GM12878 (cell line): Measurements from ENCODE around the gene CAMTA2. TPM values are rescaled to one million over a fixed set of nuclear protein-coding genes. Genes with fewer than 3 reads are reported as not detected.

Experiments used
- ATF7 ChIP-seq: fragments of 450-650 bp; IDR thresholded peaks from 2 replicates; pipeline ENCODE4 v1.6.1; 2016; ENCODE audit warnings: low read depth, mild to moderate bottlenecking
- BACH1 ChIP-seq: fragments of 450-650 bp; IDR thresholded peaks from 2 replicates; pipeline ENCODE4 v1.6.1; 2017; ENCODE audit warnings: mild to moderate bottlenecking, borderline replicate concordance
- BCL11A ChIP-seq: IDR thresholded peaks from 2 replicates; pipeline ENCODE4 v1.6.1; 2011; ENCODE audit warnings: low read depth, low read length
- CEBPB ChIP-seq, 2 experiments: fragments of 150-350 bp in 1 of 2; IDR thresholded peaks; 2 replicates each; pipeline ENCODE4 v1.6.1; 2012 to 2014; ENCODE audit warnings: low read depth in 2 of 2, low read length in 2 of 2, borderline replicate concordance in 1 of 2, inconsistent platforms in 1 of 2
- GATAD2B ChIP-seq: fragments of 450-650 bp; conservative IDR thresholded peaks from 2 replicates; pipeline ENCODE4 v1.6.1; 2017; ENCODE audit warnings: low read depth, mild to moderate bottlenecking, moderate library complexity
- IKZF1 ChIP-seq: fragments of 450-650 bp; conservative IDR thresholded peaks from 2 replicates; pipeline ENCODE4 v1.6.1; 2017; ENCODE audit warnings: antibody characterized with exemption, mild to moderate bottlenecking
- JUND ChIP-seq: IDR thresholded peaks from 2 replicates; pipeline ENCODE4 v1.6.1; 2012; ENCODE audit warnings: low read depth, mild to moderate bottlenecking, low read length, improper control_type of control experiment, moderate library complexity
- KAT2A ChIP-seq: conservative IDR thresholded peaks from 2 replicates; pipeline ENCODE4 v1.6.1; 2011; ENCODE audit warnings: low read depth, low read length; ENCODE audit not compliant: control insufficient read depth
- NFXL1 ChIP-seq: fragments of 450-650 bp; IDR thresholded peaks from 2 replicates; pipeline ENCODE4 v1.6.1; 2017; ENCODE audit warnings: antibody characterized with exemption, mild to moderate bottlenecking, borderline replicate concordance
- PAX5 ChIP-seq: IDR thresholded peaks from 2 replicates; pipeline ENCODE4 v1.6.1; 2011; ENCODE audit warnings: low read depth, low read length, borderline replicate concordance
- RCOR1 ChIP-seq: conservative IDR thresholded peaks from 2 replicates; pipeline ENCODE4 v1.6.1; 2012; ENCODE audit warnings: low read depth, low read length, improper control_type of control experiment
- RELA ChIP-seq: fragments of 450-650 bp; IDR thresholded peaks from 2 replicates; pipeline ENCODE4 v1.8.0; 2014; ENCODE audit warnings: borderline replicate concordance; ENCODE audit not compliant: partially characterized antibody
- SIN3A ChIP-seq: IDR thresholded peaks from 2 replicates; pipeline ENCODE4 v1.6.1; 2012; ENCODE audit warnings: low read depth, low read length, improper control_type of control experiment
- SRF ChIP-seq, 2 experiments: IDR thresholded peaks; 2 replicates each; pipeline ENCODE4 v1.6.1; 2011; ENCODE audit warnings: low read depth in 2 of 2, low read length in 2 of 2, mild to moderate bottlenecking in 1 of 2, moderate library complexity in 1 of 2
- SUZ12 ChIP-seq: fragments of 200-600 bp; sonication (generic); IDR thresholded peaks from one replicate; pipeline ENCODE4 v1.6.1; 2018; ENCODE audit warnings: antibody characterized with exemption, mild to moderate bottlenecking; ENCODE audit not compliant: unreplicated experiment
- WRNIP1 ChIP-seq: IDR thresholded peaks from 2 replicates; pipeline ENCODE4 v1.6.1; 2011; ENCODE audit warnings: low read depth, low read length, improper control_type of control experiment, borderline replicate concordance
- YY1 ChIP-seq: IDR thresholded peaks from 2 replicates; pipeline ENCODE4 v1.6.1; 2011; ENCODE audit warnings: low read depth, mild to moderate bottlenecking, low read length
- ZNF207 ChIP-seq: fragments of 450-650 bp; IDR thresholded peaks from 2 replicates; pipeline ENCODE4 v1.6.1; 2014; ENCODE audit warnings: antibody characterized with exemption, mild to moderate bottlenecking, borderline replicate concordance
- ZNF384 ChIP-seq: IDR thresholded peaks from 2 replicates; pipeline ENCODE4 v1.6.1; 2012; ENCODE audit warnings: low read depth, mild to moderate bottlenecking, low read length, improper control_type of control experiment, borderline replicate concordance
- polyA plus RNA-seq, 11 experiments: library from polyadenylated mRNA; depleted of rRNA in 4 of 11; unstranded in 6 of 11; stranded (reverse) in 5 of 11; fragments of >200 nt; fragmentation: Nextera tagmentation in 4 of 11; fragmentation: Illumina TruSeq in 1 of 11; extraction: Ambion mirVana in 4 of 11; extraction: Trizol in 1 of 11; gene quantifications; 1 replicate in 1 of 11; 2 replicates in 10 of 11; pipeline versions ENCODE4 v1.2.1 to v1.2.3, GENCODE V29; 2011 to 2016; ENCODE audit warnings: inconsistent platforms in 2 of 11, missing spikeins in 2 of 11, low read depth in 1 of 11
- total RNA-seq, 4 experiments: library from RNA; depleted of rRNA in 3 of 4; stranded (reverse); fragments of >200 nt in 3 of 4; fragmentation: Illumina TruSeq in 1 of 4; extraction: Trizol in 1 of 4; gene quantifications; 2 replicates each; pipeline versions ENCODE4 v1.2.1 to v1.2.3, GENCODE V29; 2013 to 2021
- TF ChIP-seq, protein P1 (sequence below): IDR thresholded peaks from 2 replicates; pipeline ENCODE4 v1.6.1; 2012; ENCODE audit warnings: improper control_type of control experiment, low read depth, low read length; ENCODE audit not compliant: insufficient replicate concordance
- TF ChIP-seq, protein P2 (sequence below): fragments of 450-650 bp; IDR thresholded peaks from 2 replicates; pipeline ENCODE4 v1.6.1; 2017; ENCODE audit warnings: mild to moderate bottlenecking, low read depth, inconsistent platforms; ENCODE audit not compliant: poor library complexity, severe bottlenecking

CAMTA2 gene
- total and polyA plus RNA-seq, 10 of the 15 experiments (the other 5 are each of a cell fraction or from before 2014, with no cell fraction given) = 0.42 to 29.3 (median 11.2) TPM

DNA sequence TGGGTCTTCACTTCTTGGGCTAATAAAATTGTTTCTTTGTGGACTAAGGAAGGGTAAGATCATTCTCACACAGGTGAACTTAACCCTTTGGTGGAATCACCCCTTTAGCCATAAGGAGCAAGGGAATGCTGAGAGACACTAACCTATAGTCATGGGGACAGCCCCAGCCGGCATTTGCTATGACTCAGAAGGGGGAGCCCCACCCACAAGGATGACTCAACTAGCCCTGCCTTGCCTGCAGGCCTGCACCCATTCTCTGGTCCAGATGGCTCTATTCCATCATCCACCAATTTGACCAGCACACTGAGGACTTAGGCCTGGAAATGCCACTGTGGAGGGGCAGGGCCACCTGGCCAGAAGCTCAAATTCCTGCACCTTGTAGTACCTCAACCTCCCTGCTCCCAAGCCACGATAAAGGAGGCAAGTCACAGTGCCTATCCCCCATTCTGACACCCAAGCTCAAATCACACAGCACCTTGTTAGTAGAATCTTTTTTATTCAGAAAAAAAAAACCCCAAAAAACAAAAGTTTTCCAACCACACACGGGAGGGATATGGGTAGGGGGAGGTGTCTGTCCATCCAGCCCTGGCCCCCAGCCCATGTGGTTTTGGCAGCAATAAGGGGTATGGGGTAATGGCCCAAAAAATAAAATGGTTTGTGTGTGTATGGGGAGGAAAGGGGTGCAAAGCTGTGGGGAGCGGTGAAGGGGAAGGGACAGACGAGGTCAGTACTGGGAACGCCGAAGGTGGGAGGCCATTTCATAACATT lies 42.1 kb downstream of the CAMTA2 start (continued):
- TF ChIP-seq, protein P1, sequence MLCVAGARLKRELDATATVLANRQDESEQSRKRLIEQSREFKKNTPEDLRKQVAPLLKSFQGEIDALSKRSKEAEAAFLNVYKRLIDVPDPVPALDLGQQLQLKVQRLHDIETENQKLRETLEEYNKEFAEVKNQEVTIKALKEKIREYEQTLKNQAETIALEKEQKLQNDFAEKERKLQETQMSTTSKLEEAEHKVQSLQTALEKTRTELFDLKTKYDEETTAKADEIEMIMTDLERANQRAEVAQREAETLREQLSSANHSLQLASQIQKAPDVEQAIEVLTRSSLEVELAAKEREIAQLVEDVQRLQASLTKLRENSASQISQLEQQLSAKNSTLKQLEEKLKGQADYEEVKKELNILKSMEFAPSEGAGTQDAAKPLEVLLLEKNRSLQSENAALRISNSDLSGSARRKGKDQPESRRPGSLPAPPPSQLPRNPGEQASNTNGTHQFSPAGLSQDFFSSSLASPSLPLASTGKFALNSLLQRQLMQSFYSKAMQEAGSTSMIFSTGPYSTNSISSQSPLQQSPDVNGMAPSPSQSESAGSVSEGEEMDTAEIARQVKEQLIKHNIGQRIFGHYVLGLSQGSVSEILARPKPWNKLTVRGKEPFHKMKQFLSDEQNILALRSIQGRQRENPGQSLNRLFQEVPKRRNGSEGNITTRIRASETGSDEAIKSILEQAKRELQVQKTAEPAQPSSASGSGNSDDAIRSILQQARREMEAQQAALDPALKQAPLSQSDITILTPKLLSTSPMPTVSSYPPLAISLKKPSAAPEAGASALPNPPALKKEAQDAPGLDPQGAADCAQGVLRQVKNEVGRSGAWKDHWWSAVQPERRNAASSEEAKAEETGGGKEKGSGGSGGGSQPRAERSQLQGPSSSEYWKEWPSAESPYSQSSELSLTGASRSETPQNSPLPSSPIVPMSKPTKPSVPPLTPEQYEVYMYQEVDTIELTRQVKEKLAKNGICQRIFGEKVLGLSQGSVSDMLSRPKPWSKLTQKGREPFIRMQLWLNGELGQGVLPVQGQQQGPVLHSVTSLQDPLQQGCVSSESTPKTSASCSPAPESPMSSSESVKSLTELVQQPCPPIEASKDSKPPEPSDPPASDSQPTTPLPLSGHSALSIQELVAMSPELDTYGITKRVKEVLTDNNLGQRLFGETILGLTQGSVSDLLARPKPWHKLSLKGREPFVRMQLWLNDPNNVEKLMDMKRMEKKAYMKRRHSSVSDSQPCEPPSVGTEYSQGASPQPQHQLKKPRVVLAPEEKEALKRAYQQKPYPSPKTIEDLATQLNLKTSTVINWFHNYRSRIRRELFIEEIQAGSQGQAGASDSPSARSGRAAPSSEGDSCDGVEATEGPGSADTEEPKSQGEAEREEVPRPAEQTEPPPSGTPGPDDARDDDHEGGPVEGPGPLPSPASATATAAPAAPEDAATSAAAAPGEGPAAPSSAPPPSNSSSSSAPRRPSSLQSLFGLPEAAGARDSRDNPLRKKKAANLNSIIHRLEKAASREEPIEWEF = no peak
- 0 out of 2 replicates have a peak, but pooled peaks have one; percentile 29 for TF ChIP-seq SIN3A
- no peak for TF ChIP-seq CEBPB (IDR thresholded peaks at IDR 0.05; ENCODE audit: borderline replicate concordance in 1 of 2, low read depth in 2 of 2, low read length in 2 of 2)
- no peak for TF ChIP-seq ZNF207
- no peak for TF ChIP-seq NFXL1
- peak; percentile 72 for TF ChIP-seq ATF7
- TF ChIP-seq BACH1 = peak; percentile 99
- TF ChIP-seq KAT2A = no peak
- TF ChIP-seq IKZF1 = peak; percentile 90
- TF ChIP-seq, protein P2, sequence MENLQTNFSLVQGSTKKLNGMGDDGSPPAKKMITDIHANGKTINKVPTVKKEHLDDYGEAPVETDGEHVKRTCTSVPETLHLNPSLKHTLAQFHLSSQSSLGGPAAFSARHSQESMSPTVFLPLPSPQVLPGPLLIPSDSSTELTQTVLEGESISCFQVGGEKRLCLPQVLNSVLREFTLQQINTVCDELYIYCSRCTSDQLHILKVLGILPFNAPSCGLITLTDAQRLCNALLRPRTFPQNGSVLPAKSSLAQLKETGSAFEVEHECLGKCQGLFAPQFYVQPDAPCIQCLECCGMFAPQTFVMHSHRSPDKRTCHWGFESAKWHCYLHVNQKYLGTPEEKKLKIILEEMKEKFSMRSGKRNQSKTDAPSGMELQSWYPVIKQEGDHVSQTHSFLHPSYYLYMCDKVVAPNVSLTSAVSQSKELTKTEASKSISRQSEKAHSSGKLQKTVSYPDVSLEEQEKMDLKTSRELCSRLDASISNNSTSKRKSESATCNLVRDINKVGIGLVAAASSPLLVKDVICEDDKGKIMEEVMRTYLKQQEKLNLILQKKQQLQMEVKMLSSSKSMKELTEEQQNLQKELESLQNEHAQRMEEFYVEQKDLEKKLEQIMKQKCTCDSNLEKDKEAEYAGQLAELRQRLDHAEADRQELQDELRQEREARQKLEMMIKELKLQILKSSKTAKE = peak; percentile 22
- peak; percentile 92 for TF ChIP-seq BCL11A
- TF ChIP-seq SRF (IDR thresholded peaks at IDR 0.05; ENCODE audit: low read depth in 2 of 2, low read length in 2 of 2) = 0 out of 4 replicates have a peak, but pooled peaks of 1 of the 2 experiments have one; percentile 60
- no peak for TF ChIP-seq ZNF384
- peak; percentile 90 for TF ChIP-seq JUND
- peak; percentile 94 for TF ChIP-seq PAX5
- TF ChIP-seq SUZ12 = no peak
- TF ChIP-seq YY1 = peak; percentile 51; the same call in 1 of the 2 replicates
- peak; percentile 58 for TF ChIP-seq GATAD2B
- no peak for TF ChIP-seq RCOR1
- TF ChIP-seq WRNIP1 = no peak
- TF ChIP-seq RELA = peak; percentile 83
